Prostate gland (tissue), 2 donors: ENCODE measurements around the gene PHF12. TPM values are rescaled to one million over a fixed set of nuclear protein-coding genes. Genes with fewer than 3 reads are reported as not detected.
"Not testable (repeated sequence)": the region's sequence is repeated elsewhere in the genome, so short reads cannot be mapped to it uniquely, and the experiment has no call there.

Experiments used
- DNase-seq: peaks from one replicate; pipeline ENCODE4 v3.0.0-alpha.2; 2019; ENCODE audit warnings: low spot score
- H3K27ac ChIP-seq, 2 donors: fragments of 200-600 bp; sonication (generic); 2 replicates each; pipeline ENCODE4 v1.5.1; 2017 to 2019
- H3K27me3 ChIP-seq: fragments of 200-600 bp; sonication (generic); replicated peaks from 2 replicates; pipeline ENCODE4 v1.5.1; 2019; ENCODE audit not compliant: insufficient read depth
- H3K36me3 ChIP-seq, 2 donors: fragments of 200-600 bp; sonication (generic); 1 replicate in 1 of 2; 2 replicates in 1 of 2; pipeline versions ENCODE4 v1.5.1 to v1.8.1; 2017 to 2019
- H3K4me1 ChIP-seq: fragments of 200-600 bp; sonication (generic); replicated peaks from 2 replicates; pipeline ENCODE4 v1.5.1; 2019
- H3K4me3 ChIP-seq, 2 donors: fragments of 200-600 bp; sonication (generic); 2 replicates each; pipeline ENCODE4 v1.5.1; 2017 to 2019
- H3K9me3 ChIP-seq: fragments of 200-600 bp; sonication (generic); 2 replicates; pipeline ENCODE4 v1.5.1; 2017
- POLR2A ChIP-seq: fragments of 450-650 bp; IDR thresholded peaks from one replicate; pipeline ENCODE4 v1.6.1; 2016; ENCODE audit warnings: antibody characterized with exemption, mild to moderate bottlenecking
- POLR2AphosphoS5 ChIP-seq: sonication (generic); formaldehyde crosslinking; IDR thresholded peaks from one replicate; pipeline ENCODE4 v1.6.1; 2017; ENCODE audit warnings: antibody characterized with exemption
- WGBS: methylation state at CpG from one replicate; pipeline ENCODE4 v1.1.5; 2018; 5-methylcytosine and 5-hydroxymethylcytosine counted together
- intact Hi-C: fragments of 100-400 bp; cut with DNase I; formaldehyde crosslinking; loops from one replicate; pipeline ENCODE4 v1.14.2; 2022
- total RNA-seq, 2 donors: library from RNA; depleted of rRNA; stranded (reverse); fragments of >200 nt; gene quantifications; one replicate each; pipeline ENCODE4 v1.1.0, GENCODE V29; 2016
- TF ChIP-seq, protein P1 (sequence below), 4 experiments: fragments of 200-600 bp in 2 of 4; fragments of 450-650 bp in 2 of 4; sonication (generic) in 2 of 4; IDR thresholded peaks; 1 replicate in 3 of 4; 2 replicates in 1 of 4; pipeline ENCODE4 v1.5.1; 2016 to 2019; ENCODE audit warnings: antibody characterized with exemption in 4 of 4, mild to moderate bottlenecking in 2 of 4, moderate library complexity in 2 of 4

Gene PHF12
- total RNA-seq, 2 donors from 2014 or later = 74.9 to 112 TPM

DNA sequence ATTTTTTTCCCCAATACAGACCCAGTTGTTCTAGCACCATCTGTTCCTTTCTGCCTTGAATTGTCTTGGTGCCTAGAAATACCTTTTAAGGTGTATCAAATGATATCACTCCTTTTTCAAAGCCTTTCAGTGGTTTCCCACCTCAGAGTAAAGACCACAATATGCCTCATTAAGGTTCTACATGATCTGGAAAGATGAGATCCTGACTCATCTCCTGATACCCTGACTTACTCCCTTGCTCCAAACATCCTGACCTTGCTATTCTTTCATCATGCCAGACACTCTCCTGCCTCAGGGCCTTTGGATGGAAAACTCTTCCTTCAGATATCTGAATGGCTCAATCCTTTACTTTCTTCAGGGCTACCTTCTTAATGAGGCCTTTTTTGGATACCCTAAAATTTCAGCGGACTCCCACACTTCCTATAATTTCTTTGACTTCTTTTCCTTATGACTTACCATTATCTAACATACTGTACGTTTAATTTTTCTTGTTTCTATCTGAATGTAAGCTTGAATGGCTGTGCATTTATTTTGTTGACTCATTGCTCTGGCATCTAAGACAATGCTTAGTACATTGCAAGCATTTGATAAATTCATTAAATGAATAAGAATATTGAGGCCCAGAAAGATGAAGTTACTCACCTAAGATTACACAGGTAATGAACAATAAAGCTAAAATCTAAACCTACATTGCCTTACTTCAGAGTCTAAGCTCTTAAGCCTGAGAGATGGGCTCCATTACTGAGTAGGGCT lies 73.0 kb downstream of the PHF12 start:
- intact Hi-C loops = no loop called here
- peaks cover 23 to 37% of the 10 kb centered on the region in 2 donors for H3K36me3 ChIP-seq
- no peak overlapping the region for H3K27ac ChIP-seq
- H3K4me3 ChIP-seq = no peak overlapping the region
- no peaks in the 10 kb centered on the region for H3K9me3 ChIP-seq
- H3K4me1 ChIP-seq = no peaks in the 10 kb centered on the region
- TF ChIP-seq POLR2A (no peak), POLR2AphosphoS5 (no peak)
- TF ChIP-seq, protein P1, sequence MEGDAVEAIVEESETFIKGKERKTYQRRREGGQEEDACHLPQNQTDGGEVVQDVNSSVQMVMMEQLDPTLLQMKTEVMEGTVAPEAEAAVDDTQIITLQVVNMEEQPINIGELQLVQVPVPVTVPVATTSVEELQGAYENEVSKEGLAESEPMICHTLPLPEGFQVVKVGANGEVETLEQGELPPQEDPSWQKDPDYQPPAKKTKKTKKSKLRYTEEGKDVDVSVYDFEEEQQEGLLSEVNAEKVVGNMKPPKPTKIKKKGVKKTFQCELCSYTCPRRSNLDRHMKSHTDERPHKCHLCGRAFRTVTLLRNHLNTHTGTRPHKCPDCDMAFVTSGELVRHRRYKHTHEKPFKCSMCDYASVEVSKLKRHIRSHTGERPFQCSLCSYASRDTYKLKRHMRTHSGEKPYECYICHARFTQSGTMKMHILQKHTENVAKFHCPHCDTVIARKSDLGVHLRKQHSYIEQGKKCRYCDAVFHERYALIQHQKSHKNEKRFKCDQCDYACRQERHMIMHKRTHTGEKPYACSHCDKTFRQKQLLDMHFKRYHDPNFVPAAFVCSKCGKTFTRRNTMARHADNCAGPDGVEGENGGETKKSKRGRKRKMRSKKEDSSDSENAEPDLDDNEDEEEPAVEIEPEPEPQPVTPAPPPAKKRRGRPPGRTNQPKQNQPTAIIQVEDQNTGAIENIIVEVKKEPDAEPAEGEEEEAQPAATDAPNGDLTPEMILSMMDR (IDR thresholded peaks at IDR 0.05) = no peak
- H3K27me3 ChIP-seq = no peaks in the 10 kb centered on the region
- DNase-seq = no peak
- 78% methylated on average over 2 of the region's 2 CpGs for WGBS

DNA sequence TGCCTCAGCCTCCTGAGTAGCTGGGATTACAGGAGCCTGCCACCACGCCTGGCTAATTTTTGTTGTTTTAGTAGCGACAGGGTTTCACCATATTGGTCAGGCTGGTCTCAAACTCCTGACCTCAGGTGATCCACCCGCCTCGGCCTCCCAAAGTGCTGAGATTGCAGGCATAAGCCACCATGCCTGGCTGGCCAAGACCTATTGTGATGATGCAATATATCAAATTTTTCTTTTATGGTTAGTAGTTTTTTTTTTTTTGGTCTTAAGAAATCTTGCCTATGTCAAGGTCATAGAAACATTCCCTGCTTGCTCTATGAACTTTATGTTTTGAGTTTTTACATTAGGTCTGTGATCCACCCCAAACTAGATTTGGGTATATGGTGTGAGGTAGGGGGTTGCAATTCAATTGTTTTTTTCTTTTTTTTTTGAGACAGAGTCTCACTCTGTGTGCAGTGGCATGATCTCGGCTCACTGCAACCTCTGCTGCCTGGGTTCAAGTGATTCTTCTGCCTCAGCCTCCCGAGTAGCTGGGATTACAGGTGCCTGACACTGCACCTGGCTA lies 74.1 kb downstream of the PHF12 start:
- peaks cover 15 to 31% of the 10 kb centered on the region in 2 donors for H3K36me3 ChIP-seq
- H3K27ac ChIP-seq, H3K4me1 ChIP-seq, H3K9me3 ChIP-seq, H3K4me3 ChIP-seq, DNase-seq, intact Hi-C loops, H3K27me3 ChIP-seq: not testable (repeated sequence)
- WGBS = 95% methylated on average over 6 of the region's 6 CpGs

DNA sequence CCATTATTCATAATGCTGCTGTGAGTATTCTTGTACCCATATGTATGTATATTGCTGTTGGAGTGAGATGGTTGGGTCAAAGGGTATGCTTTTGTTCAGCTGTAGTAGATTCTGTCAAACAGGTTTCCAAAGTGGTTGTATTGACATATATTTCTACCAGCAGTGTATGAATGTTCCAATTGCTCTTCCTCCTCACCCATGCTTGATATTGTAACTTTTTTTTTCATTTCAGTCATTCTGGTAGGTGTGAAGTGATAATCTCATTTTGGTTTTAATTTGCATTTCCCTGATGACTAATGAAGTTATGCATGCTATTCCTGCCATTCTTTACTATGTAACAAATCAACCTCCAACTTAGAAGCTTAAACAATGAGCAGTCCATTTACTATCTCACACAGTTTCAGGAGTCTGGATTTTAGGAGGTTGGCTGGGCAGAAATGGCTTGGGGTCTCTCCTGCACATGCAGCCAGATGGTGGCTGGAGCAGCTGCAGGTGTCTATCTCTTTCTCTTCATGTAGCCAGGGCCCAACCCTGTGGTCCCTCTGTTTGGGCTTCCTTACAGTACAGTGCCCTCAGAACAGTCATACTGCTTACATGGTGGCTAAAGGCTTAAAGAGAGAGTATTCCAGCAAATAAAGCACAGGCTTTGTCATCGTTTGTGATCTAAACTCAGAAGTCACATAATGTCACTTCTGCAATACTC lies 75.3 kb downstream of the PHF12 start:
- WGBS = 27% methylated on average over 1 of the region's 1 CpG
- DNase-seq = no peak
- TF ChIP-seq POLR2AphosphoS5 (no peak), POLR2A (no peak)
- no peaks in the 10 kb centered on the region for H3K27me3 ChIP-seq
- no peaks in the 10 kb centered on the region for H3K4me1 ChIP-seq
- no peaks in the 10 kb centered on the region for H3K9me3 ChIP-seq
- peaks cover 3 to 19% of the 10 kb centered on the region in 2 donors for H3K36me3 ChIP-seq
- no peak overlapping the region for H3K4me3 ChIP-seq
- no peak overlapping the region for H3K27ac ChIP-seq
- intact Hi-C loops = no loop called here

DNA sequence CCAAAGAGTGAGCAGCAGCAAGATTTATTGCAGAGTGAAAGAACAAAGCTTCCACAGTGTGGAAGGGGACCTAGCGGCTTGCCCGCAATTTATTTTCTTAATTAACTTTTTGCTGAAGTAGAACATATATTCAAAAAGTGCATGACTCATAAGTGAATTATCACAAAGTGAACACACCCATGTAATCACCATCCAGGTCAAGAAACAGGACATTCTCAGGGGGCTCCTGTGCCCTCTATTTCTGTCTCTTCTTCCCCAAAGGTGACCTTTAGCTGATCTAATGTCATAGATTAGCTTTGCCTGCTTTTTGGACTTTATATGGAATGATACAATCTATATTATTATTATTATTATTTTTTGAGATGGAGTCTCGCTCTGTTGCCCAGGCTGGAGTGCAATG lies 76.6 kb downstream of the PHF12 start:
- no peaks in the 10 kb centered on the region for H3K9me3 ChIP-seq
- no peaks in the 10 kb centered on the region for H3K27me3 ChIP-seq
- no peaks in the 10 kb centered on the region for H3K4me1 ChIP-seq
- intact Hi-C loops = no loop called here
- no peak overlapping the region for H3K4me3 ChIP-seq
- peaks cover 0 to 7% of the 10 kb centered on the region in 2 donors for H3K36me3 ChIP-seq
- no peak for DNase-seq
- WGBS = 76% methylated on average over 3 of the region's 3 CpGs
- TF ChIP-seq POLR2A (no peak), POLR2AphosphoS5 (no peak)
- TF ChIP-seq, protein P1 (IDR thresholded peaks at IDR 0.05) = no peak
- H3K27ac ChIP-seq = no peak overlapping the region

DNA sequence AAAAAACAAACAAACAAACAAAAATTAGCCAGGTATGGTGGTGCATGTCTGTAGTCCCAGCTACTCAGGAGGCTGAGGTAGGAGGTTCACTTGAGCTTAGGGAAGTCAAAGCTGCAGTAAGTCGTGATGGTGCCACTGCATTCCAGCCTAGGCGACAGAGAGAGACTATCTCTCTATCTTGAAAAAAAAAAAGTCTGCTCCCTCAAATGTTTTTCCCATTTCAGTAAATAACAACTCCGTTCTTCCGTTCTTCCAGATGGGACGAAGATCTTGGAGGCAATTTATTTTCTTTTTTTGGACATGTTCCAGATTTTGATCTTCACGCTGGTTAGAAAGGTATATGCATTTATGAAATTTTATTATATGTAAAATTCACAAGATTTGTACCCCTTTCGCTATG lies 77.5 kb downstream of the PHF12 start:
- no peak for DNase-seq
- intact Hi-C loops = no loop called here
- H3K4me1 ChIP-seq = no peaks in the 10 kb centered on the region
- TF ChIP-seq POLR2A = no peak
- no peak for TF ChIP-seq POLR2AphosphoS5
- TF ChIP-seq, protein P1 (IDR thresholded peaks at IDR 0.05) = no peak
- H3K9me3 ChIP-seq = no peaks in the 10 kb centered on the region
- no peak overlapping the region for H3K4me3 ChIP-seq
- H3K36me3 ChIP-seq = no peaks in the 10 kb centered on the region
- no peaks in the 10 kb centered on the region for H3K27me3 ChIP-seq
- no peak overlapping the region for H3K27ac ChIP-seq
- 89% methylated on average over 7 of the region's 7 CpGs for WGBS
